Sigmoid colon (tissue), 7 donors: Measurements from ENCODE around the gene LBR. TPM values are rescaled to one million over a fixed set of nuclear protein-coding genes. Genes with fewer than 3 reads are reported as not detected.

Source experiments
- DNase-seq: peaks from one replicate; pipeline ENCODE4 v3.0.0-alpha.2; 2019
- H3K27ac ChIP-seq, 4 donors: fragments of 200-600 bp; sonication (generic); one replicate each; pipeline ENCODE4 v1.5.1; 2016 to 2019; ENCODE audit warnings: mild to moderate bottlenecking in 1 of 4
- H3K27me3 ChIP-seq, 3 donors: fragments of 200-600 bp; sonication (generic); one replicate each; pipeline ENCODE4 v1.5.1; 2019; ENCODE audit warnings: mild to moderate bottlenecking in 1 of 3
- H3K36me3 ChIP-seq, 4 donors: fragments of 200-600 bp; sonication (generic); one replicate each; pipeline ENCODE4 v1.5.1; 2016 to 2019
- H3K4me1 ChIP-seq, 4 donors: fragments of 200-600 bp; sonication (generic); one replicate each; pipeline ENCODE4 v1.5.1; 2017 to 2019
- H3K4me3 ChIP-seq, 4 donors: fragments of 200-600 bp; sonication (generic); one replicate each; pipeline ENCODE4 v1.5.1; 2017 to 2019; ENCODE audit warnings: mild to moderate bottlenecking in 2 of 4, moderate library complexity in 1 of 4
- H3K9me3 ChIP-seq, 4 donors: fragments of 200-600 bp in 3 of 4; sonication (generic) in 3 of 4; one replicate each; pipeline versions ENCODE4 v1.5.1 to v1.6.1; 2013 to 2019
- CTCF ChIP-seq, 4 experiments: fragments of 450-650 bp in 3 of 4; fragments of 200-600 bp in 1 of 4; IDR thresholded peaks; one replicate each; pipeline ENCODE4 v1.5.1; 2016 to 2019; ENCODE audit warnings: antibody characterized with exemption in 4 of 4, mild to moderate bottlenecking in 3 of 4, moderate library complexity in 2 of 4
- EP300 ChIP-seq, 4 donors: sonication (generic); formaldehyde crosslinking; IDR thresholded peaks; one replicate each; pipeline ENCODE4 v1.6.1; 2017; ENCODE audit warnings: antibody characterized with exemption in 4 of 4
- POLR2A ChIP-seq, 2 donors: fragments of 450-650 bp; IDR thresholded peaks; one replicate each; pipeline ENCODE4 v1.6.1; 2016; ENCODE audit warnings: antibody characterized with exemption in 2 of 2, mild to moderate bottlenecking in 2 of 2, moderate library complexity in 2 of 2
- POLR2AphosphoS5 ChIP-seq, 4 donors: sonication (generic); formaldehyde crosslinking; IDR thresholded peaks; one replicate each; pipeline ENCODE4 v1.6.1; 2017; ENCODE audit warnings: antibody characterized with exemption in 4 of 4
- WGBS, 2 donors: extraction: QIAGEN DNeasy Blood & Tissue Kit; methylation state at CpG; one replicate each; pipeline ENCODE4 v1.1.7; 2013; 5-methylcytosine and 5-hydroxymethylcytosine counted together
- intact Hi-C: fragments of 100-400 bp; cut with DNase I; formaldehyde crosslinking; loops from one replicate; pipeline ENCODE4 v1.15.1; 2023
- polyA plus RNA-seq, 3 donors: library from polyadenylated mRNA; stranded (reverse); fragments of 200-250 nt; gene quantifications; one replicate each; pipeline ENCODE4 v1.2.3, GENCODE V29; 2013
- total RNA-seq, 4 donors: library from RNA; depleted of rRNA; stranded (reverse); fragments of >200 nt; gene quantifications; one replicate each; pipeline ENCODE4 v1.1.0, GENCODE V29; 2016
- donor health status: healthy with polysubstance abuse.
- donor health status: Bipolar disorder and iron deficiency.
- donor health status: healthy.

LBR gene
- total and polyA plus RNA-seq, 7 donors, result 5.4 to 195 (median 134) TPM

GRCh38 chr1:225435487-225435886, 7.6 kb upstream of the LBR start:
- no peak for DNase-seq
- intact Hi-C loops, result no loop called here
- peak overlapping the region in 3 of 4 donors; percentile 2 to 59 (median 48) for H3K27ac ChIP-seq
- 96% methylated on average over 1 of the region's 1 CpG for WGBS, 2 donors
- H3K9me3 ChIP-seq, result no peaks in the 10 kb centered on the region
- H3K4me1 ChIP-seq, result peaks cover 0 to 39% (median 23%) of the 10 kb centered on the region in 4 donors
- H3K4me3 ChIP-seq, result no peak overlapping the region
- no peaks in the 10 kb centered on the region for H3K27me3 ChIP-seq
- TF ChIP-seq EP300 (IDR thresholded peaks at IDR 0.05) (no peak), POLR2AphosphoS5 (IDR thresholded peaks at IDR 0.05) (peak in 2 of 4 donors; percentile 13 to 18)
- no peaks in the 10 kb centered on the region for H3K36me3 ChIP-seq

GRCh38 chr1:225435076-225435475, 7.2 kb upstream of the LBR start:
- intact Hi-C loops, result no loop called here
- WGBS, 2 donors, result 61 to 76% methylated on average over 6 of the region's 6 CpGs
- no peak for DNase-seq
- no peaks in the 10 kb centered on the region for H3K36me3 ChIP-seq
- no peaks in the 10 kb centered on the region for H3K27me3 ChIP-seq
- H3K4me3 ChIP-seq, result no peak overlapping the region
- peak overlapping the region in 2 of 4 donors; percentile 48 to 59 for H3K27ac ChIP-seq
- TF ChIP-seq POLR2A (IDR thresholded peaks at IDR 0.05) (no peak), EP300 (IDR thresholded peaks at IDR 0.05) (no peak), CTCF (IDR thresholded peaks at IDR 0.05) (no peak), POLR2AphosphoS5 (IDR thresholded peaks at IDR 0.05) (no peak)
- no peaks in the 10 kb centered on the region for H3K9me3 ChIP-seq
- peaks cover 0 to 36% (median 20%) of the 10 kb centered on the region in 4 donors for H3K4me1 ChIP-seq

- intact Hi-C loops, result no loop called here
- H3K27me3 ChIP-seq, result no peaks in the 10 kb centered on the region
- no peak for TF ChIP-seq POLR2A (IDR thresholded peaks at IDR 0.05)
- no peak for TF ChIP-seq CTCF (IDR thresholded peaks at IDR 0.05)
- no peak for TF ChIP-seq EP300 (IDR thresholded peaks at IDR 0.05)
- TF ChIP-seq POLR2AphosphoS5 (IDR thresholded peaks at IDR 0.05), result no peak
- no peaks in the 10 kb centered on the region for H3K36me3 ChIP-seq
- 70 to 88% methylated on average over 5 of the region's 5 CpGs for WGBS, 2 donors
- no peaks in the 10 kb centered on the region for H3K9me3 ChIP-seq
- no peak overlapping the region for H3K4me3 ChIP-seq
- DNase-seq, result no peak
- H3K4me1 ChIP-seq, result peaks cover 0 to 28% (median 17%) of the 10 kb centered on the region in 4 donors
- peak overlapping the region in 2 of 4 donors; percentile 24 to 40 for H3K27ac ChIP-seq
Measured at GRCh38 chr1:225434046-225434445, 6.2 kb upstream of the LBR start.

- Histone ChIP-seq H3K4me3 (no peak overlapping the region), H3K27ac (peak overlapping the region in 2 of 4 donors; percentile 23 to 100), H3K36me3 (no peaks in the 10 kb centered on the region), H3K27me3 (no peaks in the 10 kb centered on the region), H3K9me3 (no peaks in the 10 kb centered on the region), H3K4me1 (peaks cover 0 to 17% (median 7%) of the 10 kb centered on the region in 4 donors)
- TF ChIP-seq POLR2A (IDR thresholded peaks at IDR 0.05) (no peak), EP300 (IDR thresholded peaks at IDR 0.05) (no peak)
- 94 to 95% methylated on average over 36 of the region's 36 CpGs for WGBS, 2 donors
- DNase-seq, result peak; percentile 65
- intact Hi-C loops, result no loop called here
Measured at GRCh38 chr1:225431081-225431863, 3.4 kb upstream of the LBR start.

GRCh38 chr1:225430301-225430700, 2.5 kb upstream of the LBR start:
- H3K36me3 ChIP-seq, result no peaks in the 10 kb centered on the region
- H3K27me3 ChIP-seq, result no peaks in the 10 kb centered on the region
- 91 to 95% methylated on average over 7 of the region's 7 CpGs for WGBS, 2 donors
- DNase-seq, result peak; percentile 29
- no peaks in the 10 kb centered on the region for H3K9me3 ChIP-seq
- intact Hi-C loops, result no loop called here
- peak overlapping the region in 3 of 4 donors; percentile 95 to 100 (median 99) for H3K27ac ChIP-seq
- H3K4me1 ChIP-seq, result peaks cover 0 to 26% (median 12%) of the 10 kb centered on the region in 4 donors
- no peak overlapping the region for H3K4me3 ChIP-seq
- TF ChIP-seq CTCF (IDR thresholded peaks at IDR 0.05), result no peak
- no peak for TF ChIP-seq POLR2AphosphoS5 (IDR thresholded peaks at IDR 0.05)
- TF ChIP-seq POLR2A (IDR thresholded peaks at IDR 0.05), result no peak
